Measurements from ENCODE around the gene ROR2. TPM values are rescaled to one million over a fixed set of nuclear protein-coding genes. Genes with fewer than 3 reads are reported as not detected.

The ROR2 gene
- total and polyA plus RNA-seq, 2 of the 8 experiments (the other 6 are each of a cell fraction or from before 2014, with no cell fraction given), result 2.7 to 4.3 TPM

- Histone ChIP-seq H3K14ac (ENCODE audit: insufficient read length) (no peak overlapping the region), H3K9me3 (ENCODE audit: insufficient read depth in 2 of 2, low read depth in 1 of 2, low read length in 1 of 2) (no peaks in the 10 kb centered on the region), H2AFZ (ENCODE audit: low read length) (no peak overlapping the region), H3K18ac (ENCODE audit: extremely low read depth, low read length) (no peak overlapping the region), H3K23ac (ENCODE audit: insufficient read length) (no peak overlapping the region), H3K9ac (replicated peaks in 1 of 4; ENCODE audit: extremely low read depth in 1 of 4, low read depth in 3 of 4, low read length in 3 of 4) (no peak overlapping the region), H2BK120ac (replicated peaks; ENCODE audit: low read depth, low read length) (no peak overlapping the region), H3K27me3 (replicated peaks in 1 of 4; ENCODE audit: control insufficient read depth in 3 of 4, extremely low read depth in 1 of 4, insufficient read depth in 3 of 4, low read length in 3 of 4) (no peaks in the 10 kb centered on the region), H3K4me3 (ENCODE audit: extremely low read depth in 1 of 4, insufficient read depth in 2 of 4, low read depth in 3 of 4, low read length in 4 of 4) (no peak overlapping the region), H3K23me2 (ENCODE audit: low read depth, low read length) (peaks cover 6% of the 10 kb centered on the region; the same call in 1 of the 2 replicates), H2BK5ac (ENCODE audit: low read depth, low read length) (no peak overlapping the region), H4K20me1 (replicated peaks in 1 of 2; ENCODE audit: control insufficient read depth in 1 of 2, insufficient read depth in 2 of 2, low read length in 2 of 2) (no peaks in the 10 kb centered on the region), H3K27ac (ENCODE audit: low read depth, low read length) (no peak overlapping the region), H2BK15ac (ENCODE audit: low read length) (no peak overlapping the region), H3K4me1 (replicated peaks in 1 of 4; ENCODE audit: control insufficient read depth in 3 of 4, insufficient read depth in 4 of 4, low read length in 3 of 4) (no peaks in the 10 kb centered on the region; a peak in 2 of 7 replicates), H4K5ac (ENCODE audit: insufficient read length, low read depth, low read length) (no peak overlapping the region), H3K36me3 (ENCODE audit: control insufficient read depth in 2 of 4, insufficient read depth in 4 of 4, low read length in 3 of 4) (no peaks in the 10 kb centered on the region), H3K79me2 (ENCODE audit: control insufficient read depth in 1 of 2, insufficient read depth in 2 of 2, low read length in 2 of 2) (no peaks in the 10 kb centered on the region), H2BK12ac (ENCODE audit: low read depth, low read length) (no peak overlapping the region), H3K79me1 (ENCODE audit: low read depth, low read length) (no peaks in the 10 kb centered on the region), H2BK20ac (ENCODE audit: low read length) (no peak overlapping the region), H4K91ac (replicated peaks; ENCODE audit: insufficient read length, low read length) (no peak overlapping the region), H3K56ac (replicated peaks; ENCODE audit: insufficient read length, low read depth, low read length) (no peak overlapping the region), H3K4me2 (ENCODE audit: insufficient read depth in 1 of 2, low read depth in 2 of 2, low read length in 2 of 2) (no peak overlapping the region), H3K4ac (replicated peaks; ENCODE audit: insufficient read length, low read depth, low read length) (no peak overlapping the region), H4K8ac (ENCODE audit: extremely low read depth, insufficient read depth, low read length) (no peak overlapping the region), H2AK5ac (ENCODE audit: low read depth, low read length) (no peak overlapping the region)
- DNase-seq (ENCODE audit: low read depth in 1 of 2, low spot score in 2 of 2), result no peak
- no peak for FAIRE-seq
- ChIA-PET CTCF (ENCODE audit: partially characterized antibody) (interaction anchor here (1.3 to 2.2 kb wide), 4 partner anchors 9 to 84 kb away, joined by 3 to 13 read pairs (median 4); no protein-coding TSS in a partner anchor), POLR2A (ENCODE audit: partially characterized antibody) (interaction anchor here (1.0 kb wide), 1 partner anchor 26 kb away, joined by 3 read pairs; no protein-coding TSS in a partner anchor)
- no peak for TF ChIP-seq CHD1 (IDR thresholded peaks at IDR 0.05; ENCODE audit: low read depth, low read length)
- TF ChIP-seq KDM5A (IDR thresholded peaks at IDR 0.05; ENCODE audit: low read length), result no peak
- no peak for TF ChIP-seq YY1 (IDR thresholded peaks at IDR 0.05; ENCODE audit: low read depth, low read length)
- no peak for TF ChIP-seq RXRA (IDR thresholded peaks at IDR 0.05; ENCODE audit: insufficient read depth, low read depth, low read length)
- TF ChIP-seq POLR2AphosphoS5 (IDR thresholded peaks at IDR 0.05; ENCODE audit: low read depth, low read length), result no peak
- no peak for TF ChIP-seq GABPA (IDR thresholded peaks at IDR 0.05; ENCODE audit: borderline replicate concordance, insufficient read depth, low read length)
- no peak for TF ChIP-seq SIX5 (IDR thresholded peaks at IDR 0.05; ENCODE audit: low read depth, low read length)
- WGBS, 2 experiments (ENCODE audit: extremely low coverage in 1 of 2, insufficient coverage in 1 of 2, insufficient read length in 1 of 2, insufficient replicate concordance in 2 of 2, low coverage in 1 of 2, low lambda C conversion rate in 2 of 2, missing lambda C conversion rate in 1 of 2), result 96% methylated on average over 2 of the region's 2 CpGs; no CpG with 5 or more reads in 1 of the 2 experiments
Measured at GRCh38 chr9:91578911-91579310, 371.1 kb downstream of the ROR2 start.

Measured in H1 (cell line).